ENCODE data around the gene PTGDS. TPM values are rescaled to one million over a fixed set of nuclear protein-coding genes. Genes with fewer than 3 reads are reported as not detected.

Gene PTGDS
- total RNA-seq, result 0.59 and 4.8 TPM in 2 replicates

GRCh38 chr9:136977223-136977622 lies at the start of gene PTGDS:
PTGDS (plus strand) TSS chr9:136977504; CDS start chr9:136977579, 75 bp downstream.

GRCh38 chr9:136944519-136945332 lies 32.6 kb upstream of the PTGDS start, which contains the start of the genes C8G and FBXW5:
C8G (plus strand) TSS chr9:136945243; CDS start chr9:136945321, 78 bp downstream.
FBXW5 (minus strand) TSS chr9:136944738; CDS start chr9:136944083, 655 bp downstream.

GRCh38 chr9:136951541-136952320 lies 25.6 kb upstream of the PTGDS start, which contains the start of gene LCN12:
LCN12 (plus strand) TSS chr9:136952273; CDS start chr9:136952328, 55 bp downstream.

GRCh38 chr9:136982232-136983051 lies 5.1 kb downstream of the PTGDS start, which contains the start of gene LCNL1:
LCNL1 (plus strand) TSS chr9:136982993; CDS start chr9:136983587, 594 bp downstream.

GRCh38 chr9:136991993-136992818 lies 14.9 kb downstream of the PTGDS start, which contains the start of gene PAXX:
PAXX (plus strand) TSS chr9:136992422; CDS start chr9:136992444, 22 bp downstream.

GRCh38 chr9:136996361-136997292 lies 19.3 kb downstream of the PTGDS start, which contains the start of gene CLIC3:
CLIC3 (minus strand) TSS chr9:136996568; CDS start chr9:136996543, 25 bp downstream.

GRCh38 chr9:137027369-137028262 lies 50.3 kb downstream of the PTGDS start, which contains the start of gene ABCA2:
ABCA2 (minus strand) TSS chr9:137028237; CDS start chr9:137028140, 97 bp downstream.

Other genes with a start within 250 kb of the PTGDS start
- gene LCN10, start 234.6 kb upstream of the PTGDS start, total RNA-seq, result under 0.01 TPM in 1 of 2 replicates, not detected in the other
- gene LCN6, start 229.0 kb upstream of the PTGDS start, total RNA-seq, result not detected in 2 replicates
- not detected in 2 replicates for gene LCN8, start 219.3 kb upstream of the PTGDS start, total RNA-seq
- not detected in 2 replicates for gene LCN15, start 213.0 kb upstream of the PTGDS start, total RNA-seq
- gene TMEM141, start 186.2 kb upstream of the PTGDS start, total RNA-seq, result 31.3 and 40.8 TPM in 2 replicates
- gene CCDC183, start 181.2 kb upstream of the PTGDS start, total RNA-seq, result 0.20 and 0.37 TPM in 2 replicates
- gene RABL6, start 169.6 kb upstream of the PTGDS start, total RNA-seq, result 44.5 and 80.5 TPM in 2 replicates
- gene AJM1, start 135.0 kb upstream of the PTGDS start, total RNA-seq, result 0.73 and 0.98 TPM in 2 replicates
- 44.0 and 77.5 TPM in 2 replicates for gene PHPT1, start 128.1 kb upstream of the PTGDS start, total RNA-seq
- 0.73 and 1.8 TPM in 2 replicates for gene MAMDC4, start 125.2 kb upstream of the PTGDS start, total RNA-seq
- gene EDF1, start 111.2 kb upstream of the PTGDS start, total RNA-seq, result 107 and 187 TPM in 2 replicates
- 9.2 and 10.8 TPM in 2 replicates for gene TRAF2, start 91.0 kb upstream of the PTGDS start, total RNA-seq
- gene FBXW5, start 32.8 kb upstream of the PTGDS start, total RNA-seq, result 125 TPM in 2 replicates
- gene C8G, start 32.3 kb upstream of the PTGDS start, total RNA-seq, result not detected in 2 replicates
- not detected in 2 replicates for gene LCN12, start 25.2 kb upstream of the PTGDS start, total RNA-seq
- gene LCNL1, start 5.5 kb downstream of the PTGDS start, total RNA-seq, result under 0.01 and 0.37 TPM in 2 replicates
- gene PAXX, start 14.9 kb downstream of the PTGDS start, total RNA-seq, result 13.9 and 14.3 TPM in 2 replicates
- 0.20 and 0.73 TPM in 2 replicates for gene CLIC3, start 19.1 kb downstream of the PTGDS start, total RNA-seq
- gene ABCA2, start 50.7 kb downstream of the PTGDS start, total RNA-seq, result 15.4 and 19.5 TPM in 2 replicates
- gene FUT7, start 54.6 kb downstream of the PTGDS start, total RNA-seq, result not detected in 2 replicates
- gene NPDC1, start 68.7 kb downstream of the PTGDS start, total RNA-seq, result 18.8 and 24.3 TPM in 2 replicates
- gene ENTPD2, start 76.6 kb downstream of the PTGDS start, total RNA-seq, result not detected in 2 replicates
- 6.6 and 8.2 TPM in 2 replicates for gene SAPCD2, start 93.1 kb downstream of the PTGDS start, total RNA-seq
- gene UAP1L1, start 100.0 kb downstream of the PTGDS start, total RNA-seq, result 12.1 and 18.8 TPM in 2 replicates
- 45.5 and 52.2 TPM in 2 replicates for gene MAN1B1, start 109.5 kb downstream of the PTGDS start, total RNA-seq
- gene DPP7, start 137.2 kb downstream of the PTGDS start, total RNA-seq, result 77.2 and 112 TPM in 2 replicates
- gene GRIN1, start 161.7 kb downstream of the PTGDS start, total RNA-seq, result not detected in 2 replicates
- not detected in 2 replicates for gene LRRC26, start 192.5 kb downstream of the PTGDS start, total RNA-seq
- gene TMEM210, start 194.6 kb downstream of the PTGDS start, total RNA-seq, result 0.20 TPM in 1 of 2 replicates, not detected in the other
- gene ANAPC2, start 211.1 kb downstream of the PTGDS start, total RNA-seq, result 23.5 and 28.7 TPM in 2 replicates
- gene SSNA1, start 211.2 kb downstream of the PTGDS start, total RNA-seq, result 56.1 and 64.7 TPM in 2 replicates
- gene TPRN, start 223.2 kb downstream of the PTGDS start, total RNA-seq, result 6.2 and 11.9 TPM in 2 replicates
- gene TMEM203, start 228.1 kb downstream of the PTGDS start, total RNA-seq, result 32.0 and 34.6 TPM in 2 replicates
- gene NDOR1, start 228.2 kb downstream of the PTGDS start, total RNA-seq, result 6.2 and 8.4 TPM in 2 replicates
- gene RNF208, start 244.7 kb downstream of the PTGDS start, total RNA-seq, result not detected in 2 replicates
- 0.37 and 0.39 TPM in 2 replicates for gene CYSRT1, start 247.7 kb downstream of the PTGDS start, total RNA-seq
- gene RNF224, start 250.0 kb downstream of the PTGDS start, total RNA-seq, result not detected in 2 replicates